Measurements from ENCODE around the gene EXOC6B. TPM values are rescaled to one million over a fixed set of nuclear protein-coding genes. Genes with fewer than 3 reads are reported as not detected.
A peak's percentile ranks its signal among the peaks of the same experiment; 100 is the strongest.

Gene EXOC6B
- total RNA-seq, 1 donor from 2014 or later: 8.4 TPM

- Mint-ChIP-seq H3K36me3 (ENCODE audit: low read depth) (no peaks in the 10 kb centered on the region), H3K9me3 (no peaks in the 10 kb centered on the region), H3K4me3 (no peak overlapping the region), H3K4me1 (no peaks in the 10 kb centered on the region), H3K27me3 (peaks cover 8% of the 10 kb centered on the region), H3K27ac (no peak overlapping the region)
- no peak for DNase-seq
- intact Hi-C loops (cut with micrococcal nuclease): no loop called here
Observed at GRCh38 chr2:72843301-72843700, 17.5 kb upstream of the EXOC6B start.

- Mint-ChIP-seq H3K9me3 (no peaks in the 10 kb centered on the region), H3K4me3 (no peak overlapping the region), H3K36me3 (ENCODE audit: low read depth) (no peaks in the 10 kb centered on the region), H3K4me1 (no peaks in the 10 kb centered on the region), H3K27me3 (peaks cover 11% of the 10 kb centered on the region), H3K27ac (no peak overlapping the region)
- intact Hi-C loops (cut with micrococcal nuclease): no loop called here
- no peak for DNase-seq
Observed at GRCh38 chr2:72841462-72842125, 15.8 kb upstream of the EXOC6B start.

- H3K4me3 Mint-ChIP-seq: no peak overlapping the region
- DNase-seq: no peak
- no peaks in the 10 kb centered on the region for H3K9me3 Mint-ChIP-seq
- no peaks in the 10 kb centered on the region for H3K36me3 Mint-ChIP-seq (ENCODE audit: low read depth)
- H3K4me1 Mint-ChIP-seq: no peaks in the 10 kb centered on the region
- H3K27ac Mint-ChIP-seq: no peak overlapping the region
- H3K27me3 Mint-ChIP-seq: peaks cover 19% of the 10 kb centered on the region
- intact Hi-C loops (cut with micrococcal nuclease): no loop called here
Observed at GRCh38 chr2:72840066-72840465, 14.2 kb upstream of the EXOC6B start.

GRCh38 chr2:72837171-72837570 lies 11.3 kb upstream of the EXOC6B start:
- intact Hi-C loops (cut with micrococcal nuclease): no loop called here
- H3K27me3 Mint-ChIP-seq: peaks cover 18% of the 10 kb centered on the region
- H3K36me3 Mint-ChIP-seq (ENCODE audit: low read depth): no peaks in the 10 kb centered on the region
- DNase-seq: no peak
- H3K9me3 Mint-ChIP-seq: no peaks in the 10 kb centered on the region
- no peak overlapping the region for H3K4me3 Mint-ChIP-seq
- peaks cover 4% of the 10 kb centered on the region for H3K4me1 Mint-ChIP-seq
- no peak overlapping the region for H3K27ac Mint-ChIP-seq

GRCh38 chr2:72835403-72835802 lies 9.6 kb upstream of the EXOC6B start:
- no peak overlapping the region for H3K27ac Mint-ChIP-seq

GRCh38 chr2:72834596-72834995 lies 8.8 kb upstream of the EXOC6B start:
- H3K36me3 Mint-ChIP-seq (ENCODE audit: low read depth): no peaks in the 10 kb centered on the region
- H3K4me3 Mint-ChIP-seq: no peak overlapping the region
- peaks cover 16% of the 10 kb centered on the region for H3K4me1 Mint-ChIP-seq
- no peak overlapping the region for H3K27ac Mint-ChIP-seq
- H3K9me3 Mint-ChIP-seq: no peaks in the 10 kb centered on the region
- H3K27me3 Mint-ChIP-seq: peaks cover 14% of the 10 kb centered on the region
- no peak for DNase-seq
- intact Hi-C loops (cut with micrococcal nuclease): no loop called here

More at GRCh38 chr2:72835403-72835802, 9.6 kb upstream of the EXOC6B start:
- Mint-ChIP-seq H3K4me3 (no peak overlapping the region), H3K9me3 (no peaks in the 10 kb centered on the region), H3K4me1 (peaks cover 8% of the 10 kb centered on the region), H3K27me3 (peaks cover 17% of the 10 kb centered on the region), H3K36me3 (ENCODE audit: low read depth) (no peaks in the 10 kb centered on the region)
- intact Hi-C loops (cut with micrococcal nuclease): no loop called here
- no peak for DNase-seq

GRCh38 chr2:72833084-72833714 lies 7.4 kb upstream of the EXOC6B start:
- Mint-ChIP-seq H3K4me3 (no peak overlapping the region), H3K27me3 (peaks cover 14% of the 10 kb centered on the region), H3K4me1 (peaks cover 27% of the 10 kb centered on the region), H3K27ac (no peak overlapping the region), H3K9me3 (no peaks in the 10 kb centered on the region), H3K36me3 (ENCODE audit: low read depth) (no peaks in the 10 kb centered on the region)
- intact Hi-C loops (cut with micrococcal nuclease): no loop called here
- no peak for DNase-seq

GRCh38 chr2:72830273-72830672 lies 4.4 kb upstream of the EXOC6B start:
- intact Hi-C loops (cut with micrococcal nuclease): no loop called here
- DNase-seq: no peak
- Mint-ChIP-seq H3K27me3 (peaks cover 5% of the 10 kb centered on the region), H3K9me3 (no peaks in the 10 kb centered on the region), H3K36me3 (ENCODE audit: low read depth) (no peaks in the 10 kb centered on the region), H3K4me1 (peaks cover 33% of the 10 kb centered on the region), H3K27ac (no peak overlapping the region), H3K4me3 (no peak overlapping the region)

- DNase-seq: no peak
- peak overlapping the region; percentile 4 for H3K27ac Mint-ChIP-seq
- no peak overlapping the region for H3K4me3 Mint-ChIP-seq
- H3K4me1 Mint-ChIP-seq: peaks cover 43% of the 10 kb centered on the region
- H3K27me3 Mint-ChIP-seq: peaks cover 6% of the 10 kb centered on the region
- no peaks in the 10 kb centered on the region for H3K9me3 Mint-ChIP-seq
- intact Hi-C loops (cut with micrococcal nuclease): loop anchor here (5.0 kb wide), 1 partner anchor 243 kb away; the partner anchor contains the start of gene SFXN5
- H3K36me3 Mint-ChIP-seq (ENCODE audit: low read depth): peaks cover 1% of the 10 kb centered on the region
Observed at GRCh38 chr2:72828840-72829507, 3.1 kb upstream of the EXOC6B start.

GRCh38 chr2:72827966-72828646 lies 2.3 kb upstream of the EXOC6B start:
- no peak overlapping the region for H3K27ac Mint-ChIP-seq
- peaks cover 42% of the 10 kb centered on the region for H3K4me1 Mint-ChIP-seq
- H3K27me3 Mint-ChIP-seq: peaks cover 4% of the 10 kb centered on the region
- intact Hi-C loops (cut with micrococcal nuclease): loop anchor here (5.0 kb wide), 1 partner anchor 244 kb away; the partner anchor contains the start of gene SFXN5
- no peaks in the 10 kb centered on the region for H3K9me3 Mint-ChIP-seq
- no peak for DNase-seq
- peaks cover 1% of the 10 kb centered on the region for H3K36me3 Mint-ChIP-seq (ENCODE audit: low read depth)
- H3K4me3 Mint-ChIP-seq: no peak overlapping the region

- intact Hi-C loops (cut with micrococcal nuclease): loop anchor here (5.0 kb wide), 1 partner anchor 245 kb away; the partner anchor contains the start of gene SFXN5
- peaks cover 4% of the 10 kb centered on the region for H3K36me3 Mint-ChIP-seq (ENCODE audit: low read depth)
- DNase-seq: no peak
- H3K9me3 Mint-ChIP-seq: no peaks in the 10 kb centered on the region
- H3K4me3 Mint-ChIP-seq: no peak overlapping the region
- H3K27ac Mint-ChIP-seq: no peak overlapping the region
- peaks cover 43% of the 10 kb centered on the region for H3K4me1 Mint-ChIP-seq
- H3K27me3 Mint-ChIP-seq: peaks cover 6% of the 10 kb centered on the region
Observed at GRCh38 chr2:72827487-72827886, 1.7 kb upstream of the EXOC6B start.

GRCh38 chr2:72826156-72826477 lies 284 bp upstream of the EXOC6B start:
- Mint-ChIP-seq H3K27ac (peak overlapping the region; percentile 87), H3K4me3 (peak overlapping the region; percentile 95), H3K27me3 (peaks cover 6% of the 10 kb centered on the region), H3K36me3 (ENCODE audit: low read depth) (peaks cover 6% of the 10 kb centered on the region), H3K9me3 (no peaks in the 10 kb centered on the region), H3K4me1 (peaks cover 46% of the 10 kb centered on the region)
- intact Hi-C loops (cut with micrococcal nuclease): loop anchor here (5.0 kb wide), 1 partner anchor 246 kb away; the partner anchor contains the start of gene SFXN5
- DNase-seq: no peak

GRCh38 chr2:72824224-72824842 lies 1.5 kb downstream of the EXOC6B start:
- intact Hi-C loops (cut with micrococcal nuclease): no loop called here

More at GRCh38 chr2:72824224-72824842, 1.5 kb downstream of the EXOC6B start:
- peaks cover 8% of the 10 kb centered on the region for H3K36me3 Mint-ChIP-seq (ENCODE audit: low read depth)
- H3K27ac Mint-ChIP-seq: no peak overlapping the region
- H3K4me3 Mint-ChIP-seq: peak overlapping the region; percentile 95
- H3K4me1 Mint-ChIP-seq: peaks cover 34% of the 10 kb centered on the region
- no peak for DNase-seq
- no peaks in the 10 kb centered on the region for H3K9me3 Mint-ChIP-seq
- H3K27me3 Mint-ChIP-seq: peaks cover 4% of the 10 kb centered on the region
